ENCODE measurements around the gene RNF44. TPM values are rescaled to one million over a fixed set of nuclear protein-coding genes. Genes with fewer than 3 reads are reported as not detected.

The RNF44 gene
- total RNA-seq, 3 donors from 2014 or later (not counting 1 experiment from before 2014, with no cell fraction given) = 297 to 394 (median 359) TPM

- H3K36me3 ChIP-seq (ENCODE audit: control insufficient read depth, insufficient read depth, low read length) = no peaks in the 10 kb centered on the region
- ATAC-seq (peak; percentile 34 to 61 (median 52)), DNase-seq (peak; percentile 41 to 79)
- TF ChIP-seq CTCF (IDR thresholded peaks at IDR 0.05) = no peak
- peak overlapping the region; percentile 67 for H3K4me3 ChIP-seq (ENCODE audit: low read length)
- Mint-ChIP-seq H3K4me3 (peak overlapping the region; percentile 90), H3K9me3 (no peaks in the 10 kb centered on the region), H3K4me1 (peaks cover 48 to 56% of the 10 kb centered on the region in 2 donors), H3K27ac (peak overlapping the region; percentile 99 to 100), H3K36me3 (no peaks in the 10 kb centered on the region), H3K27me3 (ENCODE audit: low read depth in 2 of 2) (no peaks in the 10 kb centered on the region)
- H3K4me1 ChIP-seq (ENCODE audit: control insufficient read depth, insufficient read depth, low read length) = peaks cover 63% of the 10 kb centered on the region
- no peaks in the 10 kb centered on the region for H3K27me3 ChIP-seq (ENCODE audit: control insufficient read depth, insufficient read depth, low read length)
- under 1% methylated on average over 110 of the region's 110 CpGs for WGBS (ENCODE audit: insufficient coverage)
- intact Hi-C loops (cut with micrococcal nuclease) = loop anchor here (1.0 kb wide), 1 partner anchor 8 kb away; no protein-coding TSS in a partner anchor
- H3K27ac ChIP-seq (ENCODE audit: low read length) = peak overlapping the region; percentile 89
- H3K9me3 ChIP-seq (ENCODE audit: control insufficient read depth, insufficient read depth, low read length) = no peaks in the 10 kb centered on the region
Observed at GRCh38 chr5:176542596-176543427, 5.6 kb upstream of the RNF44 start.

GRCh38 chr5:176542135-176542595 is 5.0 kb upstream of the RNF44 start:
- peak; percentile 52 to 79 for DNase-seq
- intact Hi-C loops (cut with micrococcal nuclease) = no loop called here
- H3K4me1 Mint-ChIP-seq = peaks cover 54 to 61% of the 10 kb centered on the region in 2 donors
- no peaks in the 10 kb centered on the region for H3K27me3 Mint-ChIP-seq (ENCODE audit: low read depth in 2 of 2)
- no peak for TF ChIP-seq CTCF (IDR thresholded peaks at IDR 0.05)
- H3K4me3 Mint-ChIP-seq = peak overlapping the region; percentile 88
- peak overlapping the region; percentile 67 for H3K4me3 ChIP-seq (ENCODE audit: low read length)
- peaks cover 63% of the 10 kb centered on the region for H3K4me1 ChIP-seq (ENCODE audit: control insufficient read depth, insufficient read depth, low read length)
- no peaks in the 10 kb centered on the region for H3K27me3 ChIP-seq (ENCODE audit: control insufficient read depth, insufficient read depth, low read length)
- no peaks in the 10 kb centered on the region for H3K36me3 Mint-ChIP-seq
- H3K27ac ChIP-seq (ENCODE audit: low read length) = peak overlapping the region; percentile 89
- ATAC-seq = no peak
- H3K9me3 Mint-ChIP-seq = no peaks in the 10 kb centered on the region
- peak overlapping the region; percentile 99 to 100 for H3K27ac Mint-ChIP-seq
- H3K36me3 ChIP-seq (ENCODE audit: control insufficient read depth, insufficient read depth, low read length) = no peaks in the 10 kb centered on the region
- H3K9me3 ChIP-seq (ENCODE audit: control insufficient read depth, insufficient read depth, low read length) = no peaks in the 10 kb centered on the region
- 8% methylated on average over 12 of the region's 16 CpGs for WGBS (ENCODE audit: insufficient coverage)

GRCh38 chr5:176541338-176542134 is 4.3 kb upstream of the RNF44 start:
- H3K9me3 Mint-ChIP-seq = no peaks in the 10 kb centered on the region
- H3K4me3 ChIP-seq (ENCODE audit: low read length) = peak overlapping the region; percentile 67
- no peaks in the 10 kb centered on the region for H3K27me3 ChIP-seq (ENCODE audit: control insufficient read depth, insufficient read depth, low read length)
- ATAC-seq (peak in 1 of 3 donors; percentile 6), DNase-seq (peak; percentile 41 to 87)
- H3K27me3 Mint-ChIP-seq (ENCODE audit: low read depth in 2 of 2) = no peaks in the 10 kb centered on the region
- no peaks in the 10 kb centered on the region for H3K9me3 ChIP-seq (ENCODE audit: control insufficient read depth, insufficient read depth, low read length)
- peak overlapping the region; percentile 88 for H3K4me3 Mint-ChIP-seq
- no peak for TF ChIP-seq CTCF (IDR thresholded peaks at IDR 0.05)
- H3K4me1 ChIP-seq (ENCODE audit: control insufficient read depth, insufficient read depth, low read length) = peaks cover 63% of the 10 kb centered on the region
- intact Hi-C loops (cut with micrococcal nuclease) = no loop called here
- 10% methylated on average over 12 of the region's 12 CpGs for WGBS (ENCODE audit: insufficient coverage)
- H3K4me1 Mint-ChIP-seq = peaks cover 54 to 61% of the 10 kb centered on the region in 2 donors
- H3K27ac Mint-ChIP-seq = peak overlapping the region; percentile 99 to 100
- H3K36me3 Mint-ChIP-seq = no peaks in the 10 kb centered on the region
- peak overlapping the region; percentile 89 for H3K27ac ChIP-seq (ENCODE audit: low read length)
- no peaks in the 10 kb centered on the region for H3K36me3 ChIP-seq (ENCODE audit: control insufficient read depth, insufficient read depth, low read length)

All from natural killer cell (primary cell).